22Rv1 (cell line): ENCODE results near the gene ATP1B1.

Experiments
- ZFX ChIP-seq: fragments of 450-650 bp; IDR thresholded peaks from 2 replicates; pipeline ENCODE4 v1.6.1; 2017; ENCODE audit warnings: antibody characterized with exemption, borderline replicate concordance
- TF ChIP-seq, protein P1 (sequence below): fragments of 450-650 bp; IDR thresholded peaks from 2 replicates; pipeline ENCODE4 v1.5.1; 2017; ENCODE audit warnings: mild to moderate bottlenecking

DNA sequence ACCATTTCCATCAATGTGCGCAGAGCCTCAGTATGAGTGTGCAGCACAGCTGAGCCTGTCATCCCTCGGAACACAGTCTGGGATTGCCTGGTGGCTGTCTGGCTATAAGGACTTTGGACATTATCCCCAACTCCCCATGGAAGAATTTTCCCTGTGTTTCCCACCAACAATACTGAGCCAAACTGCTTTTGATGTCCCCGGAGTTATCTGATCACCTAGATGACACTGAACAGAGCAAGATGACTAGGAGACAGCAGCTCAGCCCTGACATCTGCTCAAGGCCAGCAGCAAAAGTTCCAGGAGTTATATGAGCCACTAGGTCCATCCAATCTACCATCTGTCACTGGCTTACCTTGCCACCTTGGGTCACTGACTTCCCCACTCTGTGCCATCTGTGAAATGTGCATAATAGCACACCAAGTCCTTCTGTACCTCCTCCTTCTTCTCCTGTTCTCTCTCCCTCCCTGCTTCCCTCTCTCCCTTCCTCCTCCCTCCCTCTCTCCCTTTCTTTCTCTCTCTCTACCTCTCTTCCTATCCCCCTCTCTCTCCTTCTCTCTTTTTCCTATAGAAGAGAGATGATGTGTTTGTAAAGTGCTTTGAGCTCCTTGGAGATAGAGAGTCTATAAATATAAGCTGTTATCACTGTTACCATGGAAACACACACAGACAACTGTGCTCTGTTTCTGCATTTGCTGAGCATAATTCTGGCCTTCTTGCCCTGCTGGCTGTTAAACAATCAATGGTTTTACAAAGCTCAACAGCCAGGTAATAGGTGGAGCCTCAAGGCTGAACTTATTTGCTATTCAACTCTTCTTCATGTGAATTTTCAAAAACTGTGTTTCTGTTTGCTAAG is 19.7 kb upstream of the ATP1B1 start:
- TF ChIP-seq, protein P1, sequence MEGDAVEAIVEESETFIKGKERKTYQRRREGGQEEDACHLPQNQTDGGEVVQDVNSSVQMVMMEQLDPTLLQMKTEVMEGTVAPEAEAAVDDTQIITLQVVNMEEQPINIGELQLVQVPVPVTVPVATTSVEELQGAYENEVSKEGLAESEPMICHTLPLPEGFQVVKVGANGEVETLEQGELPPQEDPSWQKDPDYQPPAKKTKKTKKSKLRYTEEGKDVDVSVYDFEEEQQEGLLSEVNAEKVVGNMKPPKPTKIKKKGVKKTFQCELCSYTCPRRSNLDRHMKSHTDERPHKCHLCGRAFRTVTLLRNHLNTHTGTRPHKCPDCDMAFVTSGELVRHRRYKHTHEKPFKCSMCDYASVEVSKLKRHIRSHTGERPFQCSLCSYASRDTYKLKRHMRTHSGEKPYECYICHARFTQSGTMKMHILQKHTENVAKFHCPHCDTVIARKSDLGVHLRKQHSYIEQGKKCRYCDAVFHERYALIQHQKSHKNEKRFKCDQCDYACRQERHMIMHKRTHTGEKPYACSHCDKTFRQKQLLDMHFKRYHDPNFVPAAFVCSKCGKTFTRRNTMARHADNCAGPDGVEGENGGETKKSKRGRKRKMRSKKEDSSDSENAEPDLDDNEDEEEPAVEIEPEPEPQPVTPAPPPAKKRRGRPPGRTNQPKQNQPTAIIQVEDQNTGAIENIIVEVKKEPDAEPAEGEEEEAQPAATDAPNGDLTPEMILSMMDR: no peak
- no peak for TF ChIP-seq ZFX
